ENCODE measurements around the gene WDR82. TPM values are rescaled to one million over a fixed set of nuclear protein-coding genes. Genes with fewer than 3 reads are reported as not detected.

Gene WDR82
- total RNA-seq, 1 donor from 2014 or later, result 52.2 TPM

DNA sequence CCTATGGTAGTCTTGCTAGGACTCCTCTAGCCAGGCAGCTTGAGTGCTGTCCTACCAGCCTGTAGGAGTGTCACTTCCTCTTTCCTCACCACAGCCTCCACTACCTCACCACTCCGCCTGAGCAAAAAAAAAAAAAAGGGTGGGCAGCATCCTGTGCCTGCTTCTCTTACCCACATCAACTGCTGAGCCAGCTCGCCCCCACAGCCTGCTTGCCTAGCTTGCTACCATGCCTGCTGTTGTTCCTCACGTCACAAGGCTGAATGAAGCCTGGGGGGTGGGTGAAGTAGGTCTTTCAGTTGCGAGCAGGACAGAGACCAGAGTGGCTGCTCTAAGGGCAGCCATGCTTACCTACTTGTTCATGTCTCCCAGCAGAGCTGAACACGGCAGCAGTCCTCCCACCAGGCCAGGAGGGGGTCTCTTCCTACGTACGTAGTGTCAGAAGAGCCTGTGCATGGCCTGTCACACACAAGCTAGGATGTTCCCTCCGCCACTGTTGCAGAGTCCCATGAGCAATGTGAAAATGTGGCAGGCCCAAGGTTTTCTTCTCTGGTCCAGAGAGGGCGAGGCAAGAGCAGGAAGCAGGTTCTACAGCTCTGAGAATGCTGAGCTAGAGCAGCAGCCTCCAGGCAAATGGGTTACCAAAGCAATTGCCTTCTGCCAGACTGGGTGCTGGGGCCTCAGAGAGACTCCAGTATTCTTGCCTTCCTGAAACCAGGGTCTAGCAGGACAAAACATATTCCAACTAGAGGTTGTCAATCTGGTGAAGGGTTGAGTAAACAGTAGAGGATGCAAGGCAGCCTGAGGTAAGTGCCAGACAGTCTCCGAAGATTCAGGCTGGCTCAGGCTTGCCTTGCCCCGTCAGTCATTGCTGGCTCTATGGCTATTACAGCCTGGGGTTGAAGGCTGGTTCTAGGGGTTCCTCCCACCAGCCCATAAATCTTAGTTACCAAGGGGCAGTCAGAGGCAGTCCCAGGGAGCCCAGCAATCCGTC, 24.8 kb downstream of the WDR82 start:
- ATAC-seq, result peak; percentile 76

DNA sequence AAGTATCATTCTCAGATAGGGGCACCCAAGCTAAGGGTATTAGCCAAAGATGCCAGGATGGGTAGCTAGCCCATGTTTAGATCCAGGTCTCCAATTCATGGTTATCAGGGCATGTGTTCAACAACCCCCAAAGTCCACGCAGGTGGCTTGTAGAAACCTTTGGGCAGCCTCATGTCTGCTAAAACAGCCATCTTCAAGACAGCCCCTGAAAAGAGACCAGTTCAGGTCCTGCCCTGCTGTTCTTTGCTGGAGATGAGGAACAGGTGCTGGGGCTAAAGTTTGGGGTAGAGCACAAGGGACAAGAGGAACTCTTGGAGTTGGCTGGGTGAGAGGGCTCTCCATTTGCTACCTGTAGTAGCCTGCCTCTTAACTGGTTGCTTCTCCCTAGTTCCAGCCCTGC, 28.3 kb downstream of the WDR82 start:
- no peak for ATAC-seq

DNA sequence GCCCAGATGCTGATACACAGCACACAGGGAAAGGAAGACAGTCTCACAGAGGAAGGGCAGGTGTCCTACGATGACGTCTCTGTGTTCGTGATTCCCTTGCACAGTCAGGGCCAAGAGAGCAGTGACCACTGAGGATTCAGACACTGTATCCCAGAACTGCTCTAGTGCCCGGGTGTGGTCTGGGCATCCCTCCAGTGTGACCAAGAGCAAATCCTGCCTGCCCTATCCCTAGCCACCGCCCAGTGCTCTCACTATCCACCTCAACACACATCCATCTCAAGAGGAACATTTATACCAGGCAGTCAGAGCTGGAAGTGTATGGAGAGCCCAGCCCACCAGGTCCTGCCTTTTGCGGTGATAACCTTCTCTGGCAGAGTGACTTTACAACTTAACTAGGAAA, 28.8 kb downstream of the WDR82 start:
- ATAC-seq, result no peak

DNA sequence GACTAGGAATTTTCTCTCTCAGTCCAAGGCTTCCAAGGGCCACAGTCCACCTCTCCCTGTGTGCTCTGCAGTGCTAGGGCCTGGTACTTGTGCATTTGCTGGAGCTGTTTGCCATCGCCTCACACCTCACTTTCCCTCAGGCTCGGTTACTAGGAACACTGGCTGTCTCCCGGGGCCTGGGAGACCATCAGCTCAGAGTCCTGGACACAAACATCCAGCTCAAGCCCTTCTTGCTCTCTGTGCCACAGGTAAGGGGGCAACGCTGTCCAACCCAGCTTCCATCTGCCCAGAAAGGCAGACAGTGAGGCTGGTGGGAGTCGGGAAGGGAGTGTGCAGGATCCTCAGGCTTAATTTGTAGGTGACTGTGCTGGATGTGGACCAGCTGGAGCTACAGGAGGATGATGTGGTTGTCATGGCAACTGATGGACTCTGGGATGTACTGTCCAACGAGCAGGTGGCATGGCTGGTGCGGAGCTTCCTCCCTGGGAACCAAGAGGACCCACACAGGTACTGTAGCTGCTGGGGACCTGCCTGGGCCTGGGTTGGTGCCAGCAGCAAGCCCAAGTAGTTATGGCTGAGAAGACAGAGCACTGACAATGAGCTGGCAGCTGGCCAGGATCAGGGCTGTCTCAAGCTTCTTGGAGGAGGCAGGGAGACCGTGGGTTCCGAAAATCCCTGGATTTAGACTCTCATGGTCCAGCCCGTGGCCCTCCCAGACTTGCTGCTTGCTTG, 29.5 kb downstream of the WDR82 start:
- no peak for ATAC-seq

DNA sequence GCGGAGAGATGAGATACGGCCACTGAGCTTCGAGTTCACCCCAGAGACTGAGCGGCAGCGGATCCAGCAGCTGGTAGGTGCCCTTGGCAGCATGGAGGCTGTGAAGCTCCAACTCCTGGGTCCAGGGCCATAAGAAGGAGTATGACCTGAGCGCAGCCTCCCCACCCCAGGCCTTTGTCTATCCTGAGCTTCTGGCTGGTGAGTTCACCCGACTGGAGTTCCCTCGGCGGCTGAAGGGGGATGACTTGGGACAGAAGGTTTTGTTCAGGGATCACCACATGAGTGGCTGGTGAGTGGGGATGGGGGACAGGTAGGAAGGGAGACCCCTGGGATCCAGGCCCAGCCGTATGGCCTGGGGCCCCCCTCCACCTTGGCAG, 30.3 kb downstream of the WDR82 start:
- ATAC-seq, result no peak

DNA sequence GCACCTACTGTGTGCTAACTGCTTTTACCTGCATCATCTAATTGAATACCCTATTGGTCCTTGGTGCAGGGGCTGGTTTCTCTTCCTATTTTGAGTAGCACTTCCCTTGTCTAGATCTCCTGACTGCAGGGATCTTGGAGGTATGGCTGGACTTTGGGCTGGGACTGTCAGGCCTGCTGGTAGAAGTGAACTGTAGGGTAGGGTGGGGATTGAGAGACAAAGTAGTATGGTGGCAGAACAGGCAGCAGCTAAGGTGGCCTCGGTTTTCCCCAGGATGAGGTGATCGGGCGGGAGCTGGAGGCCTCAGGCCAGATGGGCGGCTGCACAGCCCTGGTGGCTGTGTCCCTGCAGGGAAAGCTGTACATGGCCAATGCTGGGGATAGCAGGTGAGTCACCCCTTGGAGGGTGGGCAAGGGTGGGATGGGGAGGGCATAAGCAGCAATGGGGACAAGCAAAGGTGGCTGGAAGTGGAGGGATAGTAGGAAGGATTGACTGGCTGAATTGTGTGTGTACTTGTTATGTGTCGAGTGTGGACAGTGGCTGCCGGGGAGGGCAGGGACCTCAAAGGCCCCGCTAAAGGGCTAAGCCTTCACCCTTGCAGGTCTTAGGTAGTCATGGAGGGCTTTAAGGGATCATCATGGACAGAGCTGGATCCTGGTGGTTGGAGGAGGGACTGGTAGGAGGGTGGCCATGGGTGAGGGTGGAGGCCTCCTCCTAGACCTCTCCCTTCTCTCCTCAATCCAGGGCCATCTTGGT, 30.9 kb downstream of the WDR82 start:
- ATAC-seq, result no peak

DNA sequence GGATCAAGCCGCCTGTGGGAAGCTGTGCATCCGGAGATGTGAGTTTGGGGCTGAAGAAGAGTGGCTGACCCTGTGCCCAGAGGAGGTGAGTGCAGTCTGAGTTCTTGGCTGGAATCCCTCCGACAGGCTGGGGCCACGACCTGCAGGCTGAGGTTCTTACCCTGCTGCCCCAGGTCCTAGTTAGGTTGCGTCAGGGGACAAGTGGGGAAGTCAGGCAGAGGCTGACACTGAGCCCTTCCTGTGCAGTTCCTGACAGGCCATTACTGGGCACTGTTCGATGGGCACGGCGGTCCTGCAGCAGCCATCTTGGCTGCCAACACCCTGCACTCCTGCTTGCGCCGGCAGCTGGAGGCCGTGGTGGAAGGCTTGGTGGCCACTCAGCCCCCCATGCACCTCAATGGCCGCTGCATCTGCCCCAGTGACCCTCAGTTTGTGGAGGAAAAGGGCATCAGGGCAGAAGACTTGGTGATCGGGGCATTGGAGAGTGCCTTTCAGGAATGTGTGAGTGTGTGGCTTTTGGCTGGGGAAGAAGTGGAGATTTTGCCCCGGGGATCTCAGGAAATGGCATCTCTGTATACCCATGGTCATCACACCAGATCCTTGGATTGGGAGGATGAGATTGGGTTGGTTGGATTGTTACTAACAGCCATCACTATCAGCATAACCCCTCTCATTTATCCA, 31.6 kb downstream of the WDR82 start:
- no peak for ATAC-seq

DNA sequence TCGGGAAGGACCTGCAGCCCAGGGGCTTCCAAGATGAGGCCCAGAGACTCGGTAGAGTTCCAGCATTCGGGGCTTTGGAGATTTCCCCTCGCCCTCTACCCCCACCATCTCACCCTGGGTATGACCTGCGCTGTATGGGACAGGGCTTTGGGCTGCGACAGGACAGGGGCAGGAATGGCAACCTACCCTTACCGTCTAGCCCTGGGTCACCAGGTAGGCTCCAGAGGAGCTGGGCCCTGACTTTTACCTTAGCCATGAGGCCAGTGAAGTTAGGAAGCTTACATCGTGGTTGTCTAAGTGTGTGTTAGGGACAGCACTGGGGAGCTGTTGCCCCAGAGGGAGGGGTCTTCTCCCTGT, 32.2 kb downstream of the WDR82 start:
- ATAC-seq, result no peak

DNA sequence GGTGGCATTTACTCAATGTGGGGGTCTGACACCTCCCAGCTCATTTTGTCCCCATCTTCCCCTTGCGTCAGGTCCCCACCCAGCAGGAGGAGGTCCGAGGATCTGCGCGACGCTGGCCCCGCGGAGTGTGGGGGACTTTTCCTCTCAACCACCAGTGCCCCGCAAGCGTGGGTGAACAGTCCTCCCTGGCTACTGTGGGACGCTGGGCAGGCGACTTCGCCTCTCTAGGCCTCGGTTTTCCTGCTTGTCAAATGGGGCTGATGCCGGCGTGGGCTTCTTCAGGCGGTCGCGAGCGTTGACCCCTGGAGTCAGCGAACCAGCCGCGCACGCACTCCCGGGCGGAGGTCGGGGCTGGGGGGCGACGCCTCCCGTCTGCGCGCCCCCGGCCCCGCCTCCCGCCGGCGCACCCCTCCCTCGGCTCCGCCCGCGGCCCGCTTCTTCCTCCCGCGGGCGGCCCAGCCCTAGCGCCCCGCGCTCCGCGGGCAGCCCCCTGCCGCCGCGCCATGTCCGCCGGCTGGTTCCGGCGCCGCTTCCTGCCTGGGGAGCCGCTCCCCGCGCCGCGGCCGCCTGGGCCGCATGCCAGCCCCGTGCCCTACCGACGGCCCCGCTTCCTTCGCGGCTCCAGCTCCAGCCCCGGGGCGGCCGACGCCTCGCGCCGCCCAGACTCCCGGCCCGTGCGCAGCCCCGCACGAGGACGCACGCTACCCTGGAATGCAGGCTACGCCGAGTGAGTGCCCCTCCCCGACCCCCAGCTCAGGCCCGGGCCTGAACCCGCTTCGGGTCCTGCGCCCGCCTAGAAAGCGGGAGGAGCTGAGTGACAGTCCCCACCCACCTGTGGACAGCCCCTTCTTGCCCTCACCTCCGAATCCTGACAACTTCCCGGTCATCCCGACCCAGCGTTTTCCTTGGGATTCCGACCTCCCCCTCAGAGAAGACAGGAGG, 32.9 kb downstream of the WDR82 start, which contains the start of gene PPM1M:
PPM1M (plus strand) TSS at position 438 of the 942 bp plus-strand sequence; CDS start at position 504, 66 bp downstream.
- peak; percentile 10 for ATAC-seq

DNA sequence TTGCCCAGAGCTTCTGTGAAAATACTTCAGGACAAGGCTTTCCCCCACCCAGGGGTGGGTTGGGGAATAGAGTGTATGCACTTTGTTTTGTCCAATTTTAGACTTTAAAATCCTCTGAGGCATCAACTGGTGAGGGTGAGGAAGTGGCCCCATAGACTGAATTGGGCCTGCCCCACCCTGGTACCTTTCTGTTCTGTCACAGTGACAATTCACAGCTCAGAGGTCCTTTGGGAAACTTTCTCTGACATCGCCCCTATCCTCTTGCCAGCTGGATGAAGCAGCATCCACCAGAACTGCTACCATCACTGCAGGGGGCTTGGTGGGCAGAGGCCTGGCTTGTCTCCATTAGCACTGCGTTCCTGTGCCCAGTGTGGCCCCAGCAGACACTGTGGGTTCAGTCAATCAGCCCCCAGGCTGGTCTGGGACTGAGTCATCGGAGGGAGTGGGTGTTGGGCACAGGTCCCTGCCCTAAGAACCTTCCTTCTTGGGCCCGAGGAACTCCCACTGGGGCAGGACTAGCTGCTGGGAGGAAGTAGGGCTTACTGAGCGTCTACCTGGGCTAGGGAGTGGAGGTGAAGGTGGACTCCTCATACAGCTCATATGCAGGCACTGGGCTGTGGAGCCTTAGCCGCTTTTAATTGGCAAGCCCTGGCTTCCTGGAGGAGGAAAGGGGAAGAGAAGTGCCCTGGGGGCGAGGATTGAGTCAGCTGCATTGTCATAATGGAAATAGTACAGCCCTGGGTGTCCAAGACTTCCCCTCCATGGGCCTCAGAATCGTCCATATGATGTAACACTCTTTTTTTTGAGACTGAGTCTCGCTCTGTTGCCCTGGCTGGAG, 34.4 kb downstream of the WDR82 start:
- peak; percentile 66 for ATAC-seq

DNA sequence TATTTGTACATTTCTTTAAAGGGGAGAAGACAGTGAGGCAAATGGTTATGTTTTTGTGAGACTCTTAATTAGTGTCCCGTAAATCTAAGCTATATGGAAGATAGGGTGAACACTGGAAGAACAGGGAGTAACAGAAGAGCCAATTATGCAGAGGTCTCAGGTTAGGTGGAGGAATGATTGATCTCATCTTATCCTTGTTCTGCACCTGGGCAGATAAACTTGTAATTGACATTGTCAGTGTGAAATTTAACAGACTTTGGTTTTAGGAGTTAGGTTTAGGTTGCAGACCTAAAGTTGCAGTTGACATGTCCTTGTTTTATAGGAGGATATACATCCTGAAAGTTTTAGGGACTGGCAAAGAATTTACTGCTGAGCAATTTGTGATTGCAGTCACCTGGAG, 36.4 kb downstream of the WDR82 start:
- no peak for ATAC-seq

DNA sequence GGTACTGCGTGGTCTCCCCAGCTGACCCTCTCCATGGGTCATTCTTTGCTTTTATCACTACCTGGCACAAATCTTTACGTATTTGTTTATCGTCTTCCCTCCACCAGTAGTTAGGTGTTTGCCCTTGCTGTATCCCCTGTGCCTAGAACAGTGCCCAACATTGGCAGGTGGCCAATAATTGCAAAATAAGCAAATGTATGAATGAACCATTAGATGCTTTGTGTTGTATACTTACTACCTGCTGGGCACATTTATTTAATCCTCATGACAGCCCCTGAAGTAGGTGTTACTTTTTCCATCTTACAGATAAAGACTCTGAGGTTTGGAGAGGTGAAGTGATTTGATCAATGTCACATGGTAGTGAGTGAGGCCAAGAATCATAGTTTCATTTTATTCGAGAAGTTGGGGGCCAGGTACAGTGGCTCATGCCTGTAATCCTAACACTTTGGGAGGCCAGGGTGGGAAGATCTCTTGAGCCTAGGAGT, 37.5 kb downstream of the WDR82 start:
- ATAC-seq, result no peak

DNA sequence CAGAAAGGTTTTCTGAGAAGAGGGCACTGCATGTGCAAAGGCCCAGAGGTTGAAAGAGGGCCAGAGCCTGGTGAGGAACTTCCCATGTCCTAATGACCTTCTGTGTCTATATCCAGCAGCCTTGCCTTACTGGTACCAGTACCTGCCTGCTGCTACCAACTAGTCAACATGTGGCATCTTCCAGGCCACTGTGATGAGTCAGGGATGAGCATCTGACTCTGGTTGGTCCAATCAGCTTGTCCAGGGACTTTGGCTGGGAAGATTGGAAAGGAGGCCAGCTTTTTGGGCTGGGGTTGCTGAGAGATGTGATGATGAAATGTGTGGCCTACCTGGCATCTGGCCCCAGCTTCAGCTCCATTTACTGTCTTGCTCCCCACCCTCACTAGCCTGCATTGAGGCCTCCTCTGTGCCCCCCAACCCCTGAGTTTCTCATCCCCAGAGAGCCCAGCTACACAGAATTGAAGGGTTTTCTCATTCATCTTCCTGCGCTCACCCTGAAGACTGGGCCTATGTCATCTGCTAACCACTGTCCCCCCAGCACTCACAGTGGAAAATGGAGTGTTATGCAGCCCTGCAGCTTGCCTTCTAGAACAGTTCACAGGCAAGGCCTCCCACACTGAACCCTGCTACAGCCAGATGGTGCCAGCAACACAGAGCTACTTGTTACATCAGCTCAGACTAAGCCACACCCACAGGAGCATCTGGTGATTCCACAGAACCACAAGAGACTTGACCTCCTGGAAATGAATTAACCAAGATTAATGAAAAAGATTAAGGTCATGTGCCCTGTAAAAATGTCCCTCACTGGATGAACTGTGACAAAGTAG, 38.2 kb downstream of the WDR82 start:
- peak; percentile 48 for ATAC-seq

DNA sequence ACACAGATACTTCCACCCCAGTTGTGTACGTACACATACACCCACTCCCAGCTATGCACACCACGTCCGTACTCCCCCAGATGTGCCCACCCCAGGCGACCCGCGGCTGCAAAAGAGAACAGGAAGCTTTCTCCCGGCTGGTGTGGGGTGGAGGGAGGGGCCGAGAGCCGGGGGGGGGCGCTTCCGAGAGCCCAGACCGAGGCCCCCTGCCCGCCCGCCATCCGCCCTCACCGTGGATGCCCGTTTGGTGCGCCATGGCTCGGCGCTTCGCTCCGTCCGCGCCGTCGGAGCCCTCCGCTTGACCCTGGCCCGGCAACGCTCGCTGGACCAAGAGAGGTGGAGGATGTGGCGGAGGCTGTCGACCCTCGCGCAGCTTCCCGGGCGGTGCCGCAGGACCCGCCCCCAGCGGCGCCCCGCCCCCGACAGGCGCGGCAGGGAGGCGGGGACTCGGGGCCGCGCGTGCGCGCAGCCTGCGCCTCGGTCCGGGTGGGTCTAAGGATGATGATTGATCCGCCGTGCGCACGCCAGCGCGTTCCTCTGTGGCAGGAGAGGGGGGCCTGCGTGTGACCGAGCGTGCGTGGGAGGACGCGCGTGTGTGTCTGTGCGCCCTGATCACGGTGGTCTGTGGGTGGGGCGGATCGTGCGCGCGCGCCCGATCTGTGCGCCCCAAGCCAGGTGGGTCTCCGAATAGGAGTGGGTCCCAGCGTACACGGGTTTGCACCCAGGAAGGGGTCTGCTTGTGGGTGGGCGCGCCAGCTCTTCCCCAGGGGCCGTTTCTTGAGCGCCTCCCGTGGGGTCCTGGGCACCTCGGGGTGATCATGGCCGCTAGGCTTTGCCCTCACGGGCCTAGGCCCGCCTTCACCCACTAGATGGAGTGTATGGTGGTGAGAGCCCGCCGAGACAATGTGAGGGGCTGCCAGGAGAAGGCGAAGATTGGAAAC, 39.4 kb downstream of the WDR82 start, which contains the start of gene TWF2:
TWF2 (minus strand) TSS at position 398 of the 941 bp plus-strand sequence; CDS start at position 256, 142 bp downstream.
- peak; percentile 78 for ATAC-seq

DNA sequence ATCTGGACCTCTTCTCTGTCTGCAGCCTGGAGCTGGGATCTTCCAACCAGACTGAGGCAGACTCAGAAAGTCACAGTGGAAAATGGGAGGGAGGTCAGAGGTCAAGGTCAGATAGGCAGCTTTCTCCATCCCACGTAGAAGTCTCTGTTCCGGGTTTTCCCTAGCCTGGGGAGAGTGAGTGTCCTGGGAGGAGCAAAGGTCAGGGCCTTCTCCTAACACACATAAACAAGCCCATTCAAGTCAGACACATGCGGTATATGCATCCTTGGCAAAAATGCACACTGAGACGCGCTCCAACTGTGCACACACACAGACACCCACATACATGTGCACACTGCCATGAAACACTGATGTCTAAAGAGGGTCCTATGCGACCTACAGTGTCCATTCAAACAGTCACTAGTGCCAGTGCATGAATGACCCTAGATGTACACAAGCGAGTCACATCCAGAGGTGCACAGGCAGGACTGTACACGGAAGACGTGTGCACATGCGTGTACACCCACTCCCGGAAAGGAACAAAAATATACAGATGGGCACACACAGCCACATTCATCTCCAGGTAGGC, 40.2 kb downstream of the WDR82 start:
- peak; percentile 22 for ATAC-seq

DNA sequence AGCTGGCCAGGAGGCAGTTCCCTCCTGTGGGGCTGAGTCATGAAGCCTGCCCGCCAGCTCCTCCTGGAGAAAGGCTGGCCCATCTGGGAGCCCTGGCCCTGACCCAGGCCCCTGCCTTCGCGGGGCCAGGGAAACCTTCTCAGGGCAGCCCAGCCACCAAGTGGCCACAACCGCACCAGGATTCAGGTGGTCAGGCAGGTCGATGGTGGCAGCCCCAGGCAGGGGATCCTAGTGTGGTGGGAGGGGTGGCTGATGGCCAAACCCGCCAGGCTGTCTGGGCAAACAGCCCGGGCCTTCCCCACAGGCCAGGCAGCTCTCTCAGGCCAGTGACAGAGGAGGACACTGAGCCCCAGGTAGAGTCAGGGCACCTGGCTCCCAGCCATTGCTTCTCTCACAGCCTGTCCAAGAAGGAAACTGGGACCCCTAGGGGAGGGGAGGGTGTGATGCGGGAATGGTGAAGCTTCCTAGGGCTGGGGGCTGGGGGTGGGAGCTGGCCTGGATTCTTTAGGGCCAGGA, 40.7 kb downstream of the WDR82 start:
- peak; percentile 65 for ATAC-seq

DNA sequence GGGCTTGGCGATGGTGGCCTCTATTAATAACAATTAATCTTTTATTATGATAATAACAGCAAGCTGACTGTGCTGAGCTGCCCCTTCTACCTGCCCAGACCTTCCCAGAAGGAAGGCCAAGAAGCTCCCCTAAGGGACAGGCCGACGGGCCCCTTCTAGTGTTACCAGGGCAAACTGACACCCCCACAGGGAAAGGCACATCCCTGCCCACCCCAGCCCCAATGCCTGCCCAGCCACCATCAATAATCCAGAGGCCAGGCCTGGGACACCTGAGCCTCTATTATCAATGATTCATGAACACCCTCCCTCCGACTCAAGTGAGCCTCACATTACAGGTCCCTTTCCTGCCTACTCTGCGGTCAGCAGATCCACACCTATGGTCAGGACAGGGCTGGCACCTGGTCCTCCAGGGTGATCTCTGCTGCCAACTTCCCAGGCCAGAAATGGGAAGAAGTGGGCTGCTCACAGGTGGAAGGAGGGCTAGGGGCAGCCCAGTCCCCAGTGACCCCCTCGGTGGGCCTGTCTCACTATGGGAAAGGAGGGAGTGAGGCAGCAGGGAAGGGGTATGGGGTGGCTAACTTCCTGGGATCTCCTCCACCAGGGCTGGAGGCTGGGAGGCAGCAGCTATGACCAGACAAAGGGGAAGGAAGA, 41.3 kb downstream of the WDR82 start:
- no peak for ATAC-seq

All from esophagus mucosa (tissue), 1 donor.